Measurements from ENCODE around the gene MYO1E.

The MYO1E gene

DNA sequence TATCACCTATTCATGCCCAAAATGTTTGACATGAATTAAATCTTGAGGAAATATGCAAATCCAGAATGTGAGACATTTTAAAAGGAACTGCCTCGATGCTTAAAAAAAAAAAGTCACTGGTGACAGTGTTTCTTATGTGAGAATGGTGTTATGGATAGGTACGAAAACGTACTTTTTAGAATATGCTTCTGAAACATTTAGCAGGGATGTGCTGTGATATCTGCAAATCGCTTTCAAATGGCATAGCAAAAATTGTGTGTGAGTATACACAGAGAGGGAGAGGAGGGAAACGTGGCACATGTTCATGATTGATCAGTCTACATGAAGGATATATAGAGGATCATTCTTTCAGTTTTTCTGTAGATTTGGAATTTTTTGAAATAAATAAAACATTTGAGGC lies 251.7 kb downstream of the MYO1E start:
- ChIA-PET POLR2A (no interaction called here), CTCF (interaction anchor here (1.2 kb wide), 1 partner anchor 12 kb away, joined by 4 read pairs; no protein-coding TSS in a partner anchor)
- DNase-seq (ENCODE audit: extremely low spot score) = no peak
- TF ChIP-seq, protein P1, sequence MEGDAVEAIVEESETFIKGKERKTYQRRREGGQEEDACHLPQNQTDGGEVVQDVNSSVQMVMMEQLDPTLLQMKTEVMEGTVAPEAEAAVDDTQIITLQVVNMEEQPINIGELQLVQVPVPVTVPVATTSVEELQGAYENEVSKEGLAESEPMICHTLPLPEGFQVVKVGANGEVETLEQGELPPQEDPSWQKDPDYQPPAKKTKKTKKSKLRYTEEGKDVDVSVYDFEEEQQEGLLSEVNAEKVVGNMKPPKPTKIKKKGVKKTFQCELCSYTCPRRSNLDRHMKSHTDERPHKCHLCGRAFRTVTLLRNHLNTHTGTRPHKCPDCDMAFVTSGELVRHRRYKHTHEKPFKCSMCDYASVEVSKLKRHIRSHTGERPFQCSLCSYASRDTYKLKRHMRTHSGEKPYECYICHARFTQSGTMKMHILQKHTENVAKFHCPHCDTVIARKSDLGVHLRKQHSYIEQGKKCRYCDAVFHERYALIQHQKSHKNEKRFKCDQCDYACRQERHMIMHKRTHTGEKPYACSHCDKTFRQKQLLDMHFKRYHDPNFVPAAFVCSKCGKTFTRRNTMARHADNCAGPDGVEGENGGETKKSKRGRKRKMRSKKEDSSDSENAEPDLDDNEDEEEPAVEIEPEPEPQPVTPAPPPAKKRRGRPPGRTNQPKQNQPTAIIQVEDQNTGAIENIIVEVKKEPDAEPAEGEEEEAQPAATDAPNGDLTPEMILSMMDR (IDR thresholded peaks at IDR 0.05; ENCODE audit: control extremely low read depth, extremely low read depth, low read depth, missing control alignments) = no peak

GRCh38 chr15:59119625-59120024 lies 253.0 kb downstream of the MYO1E start:
- POLR2A ChIA-PET = interaction anchor here (1.0 kb wide), 1 partner anchor 16 kb away, joined by 3 read pairs; no protein-coding TSS in a partner anchor
- CTCF ChIA-PET = no interaction called here
- no peak for DNase-seq (ENCODE audit: extremely low spot score)
- TF ChIP-seq, protein P1 (IDR thresholded peaks at IDR 0.05; ENCODE audit: control extremely low read depth, extremely low read depth, low read depth, missing control alignments) = no peak

DNA sequence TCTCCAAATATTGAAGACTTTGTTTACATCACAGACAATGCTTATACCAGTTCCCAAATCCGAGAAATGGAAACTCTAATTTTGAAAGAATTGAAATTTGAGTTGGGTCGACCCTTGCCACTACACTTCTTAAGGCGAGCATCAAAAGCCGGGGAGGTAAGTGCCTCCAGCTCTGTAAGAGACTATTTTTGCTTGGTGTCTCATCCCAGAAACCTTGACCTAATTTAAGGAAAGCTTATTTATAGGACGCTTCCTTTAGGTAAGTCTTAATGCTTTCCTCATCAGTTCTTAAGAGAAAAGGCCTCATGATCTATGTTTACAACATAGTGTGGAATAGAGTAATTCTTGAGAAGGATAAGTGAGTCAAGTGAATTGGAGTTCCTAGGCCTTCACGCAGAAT lies 255.9 kb downstream of the MYO1E start:
- ChIA-PET CTCF (interaction anchor here (1.0 to 2.2 kb wide), 3 partner anchors 9 to 33 kb away, joined by 3 to 9 read pairs (median 3); no protein-coding TSS in a partner anchor), POLR2A (no interaction called here)
- TF ChIP-seq, protein P1 (IDR thresholded peaks at IDR 0.05; ENCODE audit: control extremely low read depth, extremely low read depth, low read depth, missing control alignments) = no peak
- no peak for DNase-seq (ENCODE audit: extremely low spot score)

- TF ChIP-seq, protein P1 (IDR thresholded peaks at IDR 0.05; ENCODE audit: control extremely low read depth, extremely low read depth, low read depth, missing control alignments) = no peak
- ChIA-PET CTCF (interaction anchor here (1.0 to 2.2 kb wide), 3 partner anchors 9 to 33 kb away, joined by 3 to 9 read pairs (median 3); no protein-coding TSS in a partner anchor), POLR2A (no interaction called here)
- DNase-seq (ENCODE audit: extremely low spot score) = no peak
These were observed 256.5 kb downstream of the MYO1E start for GRCh38 chr15:59116141-59116540.

DNA sequence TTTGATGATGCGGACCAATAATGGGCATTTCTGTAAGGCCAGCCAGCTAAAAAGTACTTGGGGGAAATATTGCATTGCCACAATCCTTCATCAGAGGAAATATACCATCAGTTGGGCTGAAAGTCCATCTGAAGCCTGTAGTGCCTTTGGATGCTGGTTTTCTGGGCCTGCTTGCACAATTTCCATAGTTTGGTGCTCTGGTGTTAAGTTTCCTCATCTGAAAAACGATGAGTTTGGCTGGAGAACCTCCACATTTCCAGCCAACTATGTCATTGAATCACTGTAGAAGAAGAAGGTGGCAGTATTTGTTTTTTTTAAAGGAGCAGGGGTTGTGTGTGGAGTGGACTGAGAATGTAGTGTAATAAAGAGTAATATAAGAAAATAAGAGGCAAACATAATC lies 257.6 kb downstream of the MYO1E start:
- ChIA-PET CTCF (no interaction called here), POLR2A (no interaction called here)
- DNase-seq (ENCODE audit: extremely low spot score) = no peak
- TF ChIP-seq, protein P1 (IDR thresholded peaks at IDR 0.05; ENCODE audit: control extremely low read depth, extremely low read depth, low read depth, missing control alignments) = no peak

GRCh38 chr15:59111251-59111650 lies 261.4 kb downstream of the MYO1E start:
- ChIA-PET POLR2A (no interaction called here), CTCF (interaction anchor here (0.8 to 1.3 kb wide), 3 partner anchors 9 to 79 kb away, joined by 3 read pairs; no protein-coding TSS in a partner anchor)
- TF ChIP-seq, protein P1 (IDR thresholded peaks at IDR 0.05; ENCODE audit: control extremely low read depth, extremely low read depth, low read depth, missing control alignments) = no peak
- no peak for DNase-seq (ENCODE audit: extremely low spot score)
